Smooth muscle cell (in vitro differentiated cells): ENCODE measurements around the gene ABHD18. TPM values are rescaled to one million over a fixed set of nuclear protein-coding genes. Genes with fewer than 3 reads are reported as not detected.
"Not testable (repeated sequence)": the region's sequence is repeated elsewhere in the genome, so short reads cannot be mapped to it uniquely, and the experiment has no call there.

Experiments used
- DNase-seq: peaks from one replicate; lab custom pipeline; 2025; ENCODE audit not compliant: unreplicated experiment; lab: John Stamatoyannopoulos, UW
- H2AFZ ChIP-seq: fragments of 200-600 bp; sonication (generic); 2 replicates; pipeline ENCODE4 v1.6.0; 2016; ENCODE audit warnings: antibody characterized with exemption, low read depth, mild to moderate bottlenecking
- H3F3A ChIP-seq: fragments of 200-600 bp; sonication (generic); 2 replicates; pipeline ENCODE4 v1.6.0; 2017; ENCODE audit warnings: antibody characterized with exemption, low read depth
- H3K27ac ChIP-seq: fragments of 200-600 bp; sonication (generic); 2 replicates; pipeline ENCODE4 v1.5.1; 2016; ENCODE audit warnings: low read depth, mild to moderate bottlenecking
- H3K27me3 ChIP-seq: fragments of 200-600 bp; sonication (generic); 2 replicates; pipeline ENCODE4 v1.6.1; 2016; ENCODE audit warnings: low read depth, mild to moderate bottlenecking
- H3K36me3 ChIP-seq: fragments of 200-600 bp; sonication (generic); 2 replicates; pipeline ENCODE4 v1.5.1; 2016; ENCODE audit warnings: low read depth
- H3K4me1 ChIP-seq: fragments of 200-600 bp; sonication (generic); 2 replicates; pipeline ENCODE4 v1.5.1; 2016; ENCODE audit warnings: low read depth
- H3K4me2 ChIP-seq: fragments of 200-600 bp; sonication (generic); 2 replicates; pipeline ENCODE4 v1.6.0; 2016; ENCODE audit warnings: mild to moderate bottlenecking
- H3K4me3 ChIP-seq: fragments of 200-600 bp; sonication (generic); 2 replicates; pipeline ENCODE4 v1.5.1; 2016; ENCODE audit warnings: mild to moderate bottlenecking
- H3K79me2 ChIP-seq: fragments of 200-600 bp; sonication (generic); 2 replicates; pipeline ENCODE4 v1.6.0; 2016; ENCODE audit warnings: low read depth, mild to moderate bottlenecking
- H3K9ac ChIP-seq: fragments of 200-600 bp; sonication (generic); 2 replicates; pipeline ENCODE4 v1.6.0; 2016; ENCODE audit warnings: low read depth
- H3K9me3 ChIP-seq: fragments of 200-600 bp; sonication (generic); replicated peaks from 2 replicates; pipeline ENCODE4 v1.5.1; 2016; ENCODE audit warnings: low read depth
- H4K20me1 ChIP-seq: fragments of 200-600 bp; sonication (generic); 2 replicates; pipeline ENCODE4 v1.6.0; 2016; ENCODE audit warnings: low read depth
- CTCF ChIP-seq: fragments of 200-600 bp; sonication (generic); IDR thresholded peaks from 2 replicates; pipeline ENCODE4 v1.5.1; 2017; ENCODE audit warnings: borderline replicate concordance, mild to moderate bottlenecking, antibody characterized with exemption; ENCODE audit not compliant: insufficient read depth, poor library complexity, severe bottlenecking
- WGBS: methylation state at CpG from one replicate; pipeline ENCODE4 v1.1.7; 2016; ENCODE audit warnings: low lambda C conversion rate; 5-methylcytosine and 5-hydroxymethylcytosine counted together
- polyA plus RNA-seq: library from polyadenylated mRNA; unstranded; fragments of >200 nt; fragmentation: Nextera tagmentation; extraction: Ambion mirVana; gene quantifications from 2 replicates; pipeline ENCODE4 v1.2.1, GENCODE V29; 2016
- total RNA-seq: library from RNA; depleted of rRNA; stranded (reverse); fragments of >200 nt; gene quantifications from 2 replicates; pipeline ENCODE4 v1.2.3, GENCODE V29; 2014

Gene ABHD18
- total and polyA plus RNA-seq, 2 experiments from 2014 or later = 4.3 to 10.0 TPM

DNA sequence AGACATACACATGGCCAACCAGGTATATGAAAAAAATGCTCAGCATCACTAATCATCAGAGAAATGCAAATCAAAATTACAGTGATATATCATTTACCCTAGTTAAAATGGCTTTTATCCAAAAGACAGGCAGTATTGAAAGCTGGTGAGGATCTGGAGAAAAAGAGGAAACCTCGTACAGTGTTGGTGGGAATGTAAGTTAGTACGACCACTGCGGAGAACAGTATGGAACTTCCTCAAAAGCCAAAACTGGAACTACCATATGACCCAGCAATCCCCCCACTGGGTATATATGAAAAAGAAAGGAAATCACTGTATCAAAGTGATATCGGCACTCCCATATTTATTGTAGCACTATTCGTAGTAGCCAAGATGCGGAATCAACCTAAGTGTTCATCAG, 23.4 kb downstream of the ABHD18 start:
- Histone ChIP-seq H3K27me3 (no peaks in the 10 kb centered on the region), H3K4me2 (no peak overlapping the region), H3K36me3 (peaks cover 6% of the 10 kb centered on the region), H3K79me2 (no peaks in the 10 kb centered on the region), H2AFZ (no peak overlapping the region), H4K20me1 (no peaks in the 10 kb centered on the region), H3F3A (no peaks in the 10 kb centered on the region), H3K4me3 (no peak overlapping the region), H3K9me3 (no peaks in the 10 kb centered on the region), H3K27ac (no peak overlapping the region), H3K4me1 (no peaks in the 10 kb centered on the region), H3K9ac (no peak overlapping the region)
- TF ChIP-seq CTCF = no peak
- no peak for DNase-seq
- 98% methylated on average over 6 of the region's 6 CpGs for WGBS

GRCh38 chr4:127993151-127993550, 27.9 kb downstream of the ABHD18 start:
- Histone ChIP-seq H3F3A (no peaks in the 10 kb centered on the region), H3K27me3 (no peaks in the 10 kb centered on the region), H2AFZ (no peak overlapping the region), H4K20me1 (no peaks in the 10 kb centered on the region), H3K4me2 (no peak overlapping the region), H3K4me1 (no peaks in the 10 kb centered on the region), H3K79me2 (no peaks in the 10 kb centered on the region), H3K9ac (no peak overlapping the region), H3K27ac (no peak overlapping the region), H3K4me3 (no peak overlapping the region), H3K36me3 (peaks cover 5% of the 10 kb centered on the region), H3K9me3 (no peaks in the 10 kb centered on the region)
- DNase-seq = no peak
- 95% methylated on average over 2 of the region's 2 CpGs for WGBS
- no peak for TF ChIP-seq CTCF

GRCh38 chr4:127995776-127996175, 30.6 kb downstream of the ABHD18 start:
- no peaks in the 10 kb centered on the region for H3K4me1 ChIP-seq
- no peak overlapping the region for H2AFZ ChIP-seq
- no peak overlapping the region for H3K4me2 ChIP-seq
- H3F3A ChIP-seq = no peaks in the 10 kb centered on the region
- DNase-seq = no peak
- no peaks in the 10 kb centered on the region for H3K79me2 ChIP-seq
- peaks cover 5% of the 10 kb centered on the region for H3K36me3 ChIP-seq
- H3K9ac ChIP-seq = no peak overlapping the region
- H3K9me3 ChIP-seq = no peaks in the 10 kb centered on the region
- WGBS = 71% methylated on average over 1 of the region's 1 CpG
- no peak overlapping the region for H3K4me3 ChIP-seq
- H4K20me1 ChIP-seq = no peaks in the 10 kb centered on the region
- H3K27me3 ChIP-seq = no peaks in the 10 kb centered on the region
- no peak for TF ChIP-seq CTCF
- no peak overlapping the region for H3K27ac ChIP-seq

GRCh38 chr4:127996521-127996920, 31.3 kb downstream of the ABHD18 start:
- not testable (repeated sequence) for H3K27ac ChIP-seq, H2AFZ ChIP-seq, H3K27me3 ChIP-seq, H3F3A ChIP-seq, H3K4me1 ChIP-seq, H3K36me3 ChIP-seq, H3K9ac ChIP-seq, H3K9me3 ChIP-seq, H3K4me2 ChIP-seq, DNase-seq, H3K79me2 ChIP-seq, H3K4me3 ChIP-seq, H4K20me1 ChIP-seq
- 97% methylated on average over 6 of the region's 6 CpGs for WGBS
